Left renal pelvis (tissue), 4 donors: ENCODE data around the gene ITGB5. TPM values are rescaled to one million over a fixed set of nuclear protein-coding genes. Genes with fewer than 3 reads are reported as not detected.

Source experiments
- polyA plus RNA-seq, 4 donors: library from polyadenylated mRNA; unstranded; fragments of 120-200 nt; gene quantifications; one replicate each; pipeline ENCODE4 v1.2.1, GENCODE V29; 2013; ENCODE audit not compliant: insufficient read length in 4 of 4

Gene ITGB5
- polyA plus RNA-seq, 4 donors, result 63.8 to 101 (median 91.5) TPM

Other genes with a start within 250 kb of the ITGB5 start
- gene UMPS, start 156.9 kb downstream of the ITGB5 start, polyA plus RNA-seq, result 10 to 100 TPM; 32.4 to 50.2 (median 47.9) TPM
- under 1 TPM in 1 of 4 donors, not detected in 3; 0.17 TPM for gene MUC13, start 47.4 kb upstream of the ITGB5 start, polyA plus RNA-seq
- 10 to 100 TPM; 24.2 to 49.0 (median 30.8) TPM for gene HEG1, start 168.6 kb upstream of the ITGB5 start, polyA plus RNA-seq